CD4-positive, alpha-beta T cell treated with Interleukin-10 for 1 hour (primary cell): ENCODE results near the gene MEGF11.
"Not testable (repeated sequence)": the region's sequence is repeated elsewhere in the genome, so short reads cannot be mapped to it uniquely, and the experiment has no call there.

ENCODE experiments used
- DNase-seq: peaks from one replicate; pipeline ENCODE4 v3.0.0-alpha.2; 2020

MEGF11 gene

DNA sequence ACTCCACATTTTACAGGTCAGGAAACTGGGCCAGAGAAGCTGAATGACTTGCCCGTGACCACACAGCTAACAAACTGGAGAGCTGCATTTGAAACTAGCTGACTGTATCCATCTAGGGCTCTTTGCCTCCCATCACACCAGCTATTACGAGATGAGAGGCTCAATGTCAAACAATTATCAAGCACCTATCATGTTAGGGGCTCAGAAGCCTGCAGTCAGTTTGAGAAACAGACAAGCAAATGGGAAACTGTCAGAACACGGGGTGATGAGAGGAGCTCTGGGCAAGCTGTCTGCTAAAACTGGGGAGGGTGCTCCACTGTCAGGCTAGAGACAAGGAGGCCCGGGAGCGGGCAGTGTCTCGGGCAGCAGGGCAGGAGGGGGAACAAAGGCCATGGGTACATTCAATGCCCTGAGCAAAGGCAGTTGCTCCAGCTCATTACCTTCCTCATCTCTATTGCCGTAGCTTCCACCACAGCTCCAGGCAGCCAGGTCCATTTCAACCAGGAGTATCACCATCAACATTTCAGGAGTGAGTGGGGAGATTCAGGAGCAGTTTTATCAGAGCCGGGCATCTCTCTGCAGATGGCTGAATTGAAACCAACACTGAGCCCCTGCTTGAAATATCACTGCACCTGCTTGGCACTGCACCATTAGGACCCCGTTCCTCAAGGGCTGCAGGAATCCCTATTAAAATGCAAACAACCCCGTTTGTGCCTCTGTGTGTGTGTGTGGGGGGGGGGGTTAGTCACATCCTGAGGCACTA is 261.6 kb downstream of the MEGF11 start:
- DNase-seq: no peak

DNA sequence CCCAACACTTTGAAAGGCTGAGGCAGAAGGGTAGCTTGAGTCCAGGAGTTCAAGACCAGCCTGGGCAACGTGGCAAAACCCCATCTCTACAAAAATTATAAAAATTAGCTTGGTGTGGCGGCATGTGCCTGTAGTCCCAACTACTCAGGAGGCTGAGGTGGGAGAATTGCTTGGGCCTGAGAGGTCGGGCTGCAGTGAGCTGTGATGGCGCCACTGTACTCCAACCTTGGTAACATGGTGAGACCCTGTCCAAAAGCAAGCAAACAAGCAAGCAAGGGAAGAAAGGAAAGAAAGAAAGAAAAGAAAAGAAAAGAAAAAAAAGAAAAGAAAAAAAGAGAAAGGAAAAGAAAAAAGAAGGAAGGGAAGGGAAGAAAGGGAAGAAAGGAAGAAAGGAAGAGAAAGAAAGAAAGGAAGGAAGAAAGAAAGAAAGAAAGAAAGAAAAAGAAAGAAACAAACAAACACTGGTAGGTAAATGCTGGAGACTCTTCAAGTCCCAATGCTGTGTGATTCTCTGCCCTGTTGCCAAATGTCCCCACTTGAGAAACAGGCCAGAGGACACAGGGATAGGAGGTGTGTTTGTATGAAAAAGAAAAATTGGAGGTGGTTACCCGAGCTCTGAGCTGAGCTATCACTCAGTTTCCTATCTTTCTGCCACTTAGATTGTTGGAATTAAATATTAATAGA is 263.1 kb downstream of the MEGF11 start:
- no peak for DNase-seq

DNA sequence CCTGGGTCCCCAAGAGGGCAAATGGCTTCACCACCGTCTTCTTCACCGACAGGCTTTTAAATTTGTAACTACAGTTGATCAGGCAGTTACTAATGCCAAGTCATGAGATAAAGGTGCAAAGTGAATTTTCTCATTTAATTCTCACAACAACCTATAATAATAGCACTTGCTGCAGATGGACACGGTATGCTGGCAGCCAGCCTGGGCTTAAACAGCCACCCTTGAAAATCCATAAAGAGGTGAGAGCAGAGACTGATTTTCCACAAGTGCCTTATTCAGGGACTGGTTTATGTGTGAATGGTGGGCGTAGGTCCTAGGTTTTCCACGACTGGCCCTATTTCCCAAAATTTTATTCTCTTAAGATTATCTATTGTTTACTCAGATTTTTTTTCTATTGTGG is 266.4 kb downstream of the MEGF11 start:
- no peak for DNase-seq

DNA sequence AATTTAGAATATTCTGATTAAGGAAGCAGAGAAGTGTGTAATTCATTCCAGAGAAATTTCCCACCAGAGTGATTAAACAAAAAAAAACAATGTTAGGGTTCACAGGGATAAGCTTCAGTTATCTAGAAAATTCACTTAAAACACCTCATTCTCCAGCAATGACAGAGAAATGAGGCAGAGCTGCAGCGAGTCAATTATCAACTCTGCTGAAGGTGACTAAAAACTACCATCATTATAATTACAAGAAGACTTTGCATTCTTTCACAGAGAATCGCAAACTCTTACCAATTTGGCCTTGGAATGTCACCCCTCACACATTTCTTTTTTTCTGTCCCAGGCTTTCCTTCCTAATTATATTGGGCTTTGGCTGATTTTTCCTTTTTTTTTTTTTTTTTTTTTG is 267.1 kb downstream of the MEGF11 start:
- no peak for DNase-seq

DNA sequence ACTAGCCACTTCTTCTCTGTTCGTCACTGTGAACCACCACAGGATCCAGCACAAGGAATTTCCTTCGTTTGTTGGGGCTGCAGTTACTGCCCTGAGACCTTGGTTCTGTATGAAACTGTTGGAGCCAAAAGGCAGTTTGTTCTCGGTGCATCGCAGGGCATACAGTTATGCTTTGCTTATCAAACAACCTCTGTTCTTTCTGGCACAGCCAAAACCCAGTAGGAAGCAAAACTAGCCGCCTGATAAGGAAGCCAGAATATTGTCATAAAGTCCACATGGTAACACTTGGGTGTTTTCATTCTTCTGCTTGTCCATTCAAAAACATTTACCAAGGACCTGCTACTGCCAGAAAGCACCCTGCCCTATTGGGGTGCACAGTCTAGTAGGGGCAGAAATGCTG is 268.2 kb downstream of the MEGF11 start:
- no peak for DNase-seq

DNA sequence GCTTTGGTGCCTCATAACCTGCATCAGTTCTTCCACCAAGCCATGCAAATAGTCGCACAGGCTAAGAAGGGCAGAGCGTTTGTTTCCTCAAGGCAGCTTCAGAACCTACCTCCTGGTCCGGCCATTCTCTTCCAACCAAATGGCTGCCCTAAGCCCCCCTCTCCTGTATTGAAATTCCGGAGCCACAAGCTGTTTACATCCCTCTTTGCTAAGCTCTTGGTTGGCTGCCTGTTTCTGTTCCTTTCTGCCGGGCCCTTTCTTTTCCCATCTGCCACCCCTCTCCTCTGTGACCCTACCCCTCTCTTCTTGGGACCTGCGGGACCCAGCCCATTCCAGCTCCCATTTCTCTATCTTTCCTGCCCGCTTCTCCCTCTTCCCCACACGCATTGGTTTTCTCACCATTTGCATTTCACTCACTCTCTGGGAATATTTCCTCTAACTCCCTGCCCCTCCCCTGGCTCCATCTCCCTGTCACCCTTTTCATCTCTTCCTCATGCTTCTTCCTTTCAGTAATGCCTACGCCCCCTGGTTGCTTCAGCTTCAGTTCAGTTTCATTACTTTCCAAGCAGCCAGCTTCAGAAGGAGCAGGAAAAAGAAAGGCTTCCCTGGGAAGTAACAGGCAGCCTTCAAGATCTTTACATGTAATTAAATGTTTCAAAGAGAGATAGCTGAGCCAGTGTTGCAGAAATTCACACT is 270.8 kb downstream of the MEGF11 start:
- no peak for DNase-seq

DNA sequence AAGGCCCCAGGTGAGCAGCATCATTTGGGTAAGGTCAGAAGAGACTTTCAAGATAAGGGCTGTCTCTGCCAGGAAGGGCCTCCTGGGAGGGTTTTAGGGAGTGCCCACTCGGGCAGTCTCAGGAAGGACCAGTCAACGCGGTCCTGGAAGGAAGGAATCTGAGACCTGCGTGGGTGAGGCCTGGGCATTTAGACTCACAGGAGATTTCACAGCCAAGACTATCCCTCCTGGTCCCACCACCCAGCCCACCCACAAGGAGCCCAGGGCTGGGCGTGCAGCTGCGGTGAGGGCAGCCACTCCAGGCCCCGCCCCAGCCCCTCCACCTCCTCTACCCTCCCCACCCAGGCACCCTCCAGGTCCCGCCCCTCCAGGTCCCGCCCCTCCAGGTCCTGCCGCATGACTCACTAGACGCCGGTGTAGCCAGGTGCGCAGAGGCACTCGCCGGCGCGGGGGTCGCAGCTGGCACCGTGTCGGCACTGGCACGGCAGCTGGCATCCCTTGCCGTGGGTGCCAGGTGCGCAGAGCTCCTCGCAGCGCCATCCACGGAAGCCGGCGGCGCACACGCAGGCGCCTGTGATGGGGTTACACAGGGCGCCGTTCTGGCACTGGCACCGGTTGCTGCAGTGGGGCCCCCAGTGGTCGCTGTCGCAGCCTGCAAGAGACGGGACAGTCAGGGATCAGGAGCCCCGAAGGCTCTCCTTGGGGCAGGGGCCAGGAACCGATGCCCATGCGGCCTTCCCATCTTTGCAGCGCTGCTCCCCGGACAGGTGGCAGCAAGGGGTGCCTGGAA is 271.5 kb downstream of the MEGF11 start:
- peak; percentile 61 for DNase-seq

DNA sequence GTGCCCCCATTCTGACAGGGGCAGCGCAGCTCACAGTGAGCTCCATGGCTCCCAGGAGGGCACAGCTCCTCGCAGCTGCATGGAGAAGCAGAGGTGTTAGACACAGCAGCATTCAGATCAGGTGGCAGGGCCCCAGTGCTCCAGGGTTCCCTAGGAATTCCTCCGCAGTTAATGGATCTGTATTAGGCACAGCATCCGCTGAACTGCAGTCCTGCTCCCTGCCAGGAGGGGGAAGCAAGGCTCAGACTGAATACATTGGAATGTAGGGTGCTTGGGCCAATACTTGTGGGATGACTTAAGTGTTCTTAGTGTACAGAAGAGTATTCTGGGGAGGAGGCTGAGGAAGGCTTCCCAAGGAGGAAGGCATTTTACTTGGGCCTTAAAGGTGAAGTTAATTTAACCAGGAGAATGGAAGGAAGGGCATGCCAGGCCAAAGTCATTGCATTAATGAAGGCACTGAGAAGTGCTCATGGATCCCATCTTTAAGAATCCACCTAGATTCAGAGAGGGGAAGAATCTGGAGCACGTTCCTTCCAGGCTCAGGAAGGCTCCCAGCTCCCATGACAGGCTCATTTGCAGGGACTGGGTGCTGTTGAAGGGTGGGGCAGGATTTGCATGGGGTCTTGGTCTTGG is 272.6 kb downstream of the MEGF11 start:
- DNase-seq: peak; percentile 9

DNA sequence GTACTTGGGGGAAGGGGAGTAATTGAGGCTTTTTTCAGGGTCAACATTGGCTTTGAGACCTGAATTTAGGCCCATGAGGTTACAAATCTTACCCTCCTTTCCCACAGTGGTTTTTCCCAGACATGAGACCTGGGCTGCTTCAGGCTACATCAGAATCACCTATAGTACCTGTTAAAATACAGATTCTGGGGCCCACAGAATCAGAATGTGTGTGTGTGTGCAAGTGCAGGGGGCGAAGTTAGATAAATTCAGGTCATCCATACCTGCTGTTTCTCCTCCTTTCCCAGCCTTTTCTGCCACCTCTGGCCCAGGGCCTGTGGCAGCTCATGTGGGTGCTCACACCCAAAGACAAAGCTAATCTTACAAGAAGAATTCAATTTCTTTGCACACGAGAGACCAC is 273.7 kb downstream of the MEGF11 start:
- DNase-seq: no peak

DNA sequence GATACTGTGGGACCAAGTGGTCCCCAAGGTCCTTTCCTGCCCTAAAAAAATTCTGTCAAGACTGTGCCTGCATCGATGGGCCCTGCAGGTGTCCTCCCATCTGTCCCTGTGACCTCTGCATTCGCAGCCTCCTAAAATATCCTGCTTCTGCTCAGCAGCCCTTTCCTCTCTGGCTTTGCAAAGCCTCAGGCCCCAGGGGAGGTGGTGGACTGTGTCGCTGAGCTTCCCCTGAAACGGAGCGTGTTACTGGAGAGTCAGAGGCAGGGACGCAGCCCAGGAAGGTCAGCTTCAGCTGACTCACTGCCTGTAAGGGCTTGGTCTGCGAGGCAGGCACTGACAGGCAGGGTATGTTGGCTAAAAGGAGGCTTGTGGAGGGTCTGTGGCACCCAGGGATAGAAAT is 274.2 kb downstream of the MEGF11 start:
- DNase-seq: no peak

DNA sequence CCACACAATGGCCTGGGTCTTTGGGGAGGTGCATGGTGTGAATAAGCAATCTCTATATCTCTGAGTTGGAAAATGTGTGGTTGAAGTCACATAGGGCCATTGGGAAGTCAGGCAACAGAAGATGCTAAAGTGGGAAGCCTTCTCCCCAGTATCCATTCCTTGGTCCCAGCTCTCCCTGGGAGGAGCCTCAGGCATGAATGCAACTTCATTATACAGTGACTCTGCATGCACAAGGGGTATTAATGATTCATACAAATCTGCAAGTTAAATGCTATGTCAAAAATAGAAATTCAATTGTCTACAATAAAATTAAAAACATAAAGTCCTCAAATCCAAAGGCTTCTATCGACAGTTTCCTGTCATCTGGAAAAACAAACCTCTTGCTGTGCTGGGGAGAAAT is 275.4 kb downstream of the MEGF11 start:
- DNase-seq: no peak

DNA sequence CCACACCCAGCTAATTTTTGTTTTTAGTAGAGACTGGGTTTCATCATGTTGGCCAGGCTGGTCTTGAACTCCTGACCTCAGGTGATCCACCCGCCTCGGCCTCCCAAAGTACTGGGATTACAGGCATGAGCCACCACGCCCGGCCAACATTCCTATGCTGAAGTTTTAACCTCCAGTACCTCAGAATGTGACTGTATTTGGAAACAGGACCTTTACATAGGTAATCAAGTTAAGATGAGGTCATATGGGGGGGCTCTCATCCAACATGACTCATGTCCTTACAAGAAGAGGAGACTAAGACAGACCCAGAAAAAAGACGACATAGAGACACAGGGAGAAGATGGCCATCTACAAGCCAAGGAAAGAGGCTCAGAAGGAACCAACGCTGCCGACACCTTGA is 277.4 kb downstream of the MEGF11 start:
- DNase-seq: not testable (repeated sequence)

DNA sequence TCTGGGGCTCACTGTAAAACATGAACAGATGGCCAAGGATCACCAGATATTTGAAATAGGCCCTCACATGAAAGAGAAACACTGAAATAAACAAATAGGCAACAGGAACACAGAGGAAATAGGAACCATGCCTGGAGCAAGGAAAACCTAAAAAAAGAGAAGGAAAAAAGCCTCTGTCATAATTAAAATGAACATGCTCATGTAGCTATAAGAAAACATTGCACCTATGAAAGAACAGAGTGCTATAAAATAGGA is 281.9 kb downstream of the MEGF11 start:
- no peak for DNase-seq

DNA sequence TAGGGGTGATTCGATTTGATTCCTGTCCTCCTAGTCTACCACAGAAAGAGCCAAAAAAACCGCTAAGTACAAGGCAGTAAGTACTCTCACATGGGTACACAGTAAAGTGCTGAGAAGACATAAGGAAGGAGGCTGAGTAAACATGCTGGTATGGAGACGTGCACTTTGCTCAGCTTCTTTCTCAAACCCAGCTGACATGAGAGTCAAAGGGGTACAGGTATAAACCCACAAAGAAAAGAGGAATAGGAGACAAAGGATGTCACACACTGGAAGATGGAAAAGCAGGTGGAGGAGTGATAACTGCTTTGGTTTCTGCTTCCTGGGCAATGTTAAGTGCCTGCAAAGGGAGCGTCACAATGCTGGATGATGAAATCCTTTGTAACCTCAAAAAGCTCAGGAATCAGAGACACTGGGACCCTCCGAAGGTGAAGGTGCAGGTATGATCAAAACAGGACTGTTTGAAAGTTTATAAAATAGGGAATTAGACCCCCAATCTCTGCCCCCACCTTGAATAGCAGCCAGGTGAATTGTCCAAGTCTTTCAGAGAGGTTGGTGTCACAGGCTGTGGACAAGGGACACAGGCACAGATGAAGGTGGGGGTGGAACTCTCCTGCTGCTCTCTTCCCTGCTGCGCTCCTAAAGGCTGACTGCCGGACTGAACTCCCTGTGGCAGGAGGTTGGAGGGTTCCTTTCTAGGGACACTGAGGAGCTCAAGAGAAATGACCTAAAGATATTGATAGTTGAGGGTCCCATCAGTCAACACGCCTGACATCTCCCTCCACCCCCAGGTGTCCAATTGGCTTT is 282.4 kb downstream of the MEGF11 start:
- DNase-seq: no peak

DNA sequence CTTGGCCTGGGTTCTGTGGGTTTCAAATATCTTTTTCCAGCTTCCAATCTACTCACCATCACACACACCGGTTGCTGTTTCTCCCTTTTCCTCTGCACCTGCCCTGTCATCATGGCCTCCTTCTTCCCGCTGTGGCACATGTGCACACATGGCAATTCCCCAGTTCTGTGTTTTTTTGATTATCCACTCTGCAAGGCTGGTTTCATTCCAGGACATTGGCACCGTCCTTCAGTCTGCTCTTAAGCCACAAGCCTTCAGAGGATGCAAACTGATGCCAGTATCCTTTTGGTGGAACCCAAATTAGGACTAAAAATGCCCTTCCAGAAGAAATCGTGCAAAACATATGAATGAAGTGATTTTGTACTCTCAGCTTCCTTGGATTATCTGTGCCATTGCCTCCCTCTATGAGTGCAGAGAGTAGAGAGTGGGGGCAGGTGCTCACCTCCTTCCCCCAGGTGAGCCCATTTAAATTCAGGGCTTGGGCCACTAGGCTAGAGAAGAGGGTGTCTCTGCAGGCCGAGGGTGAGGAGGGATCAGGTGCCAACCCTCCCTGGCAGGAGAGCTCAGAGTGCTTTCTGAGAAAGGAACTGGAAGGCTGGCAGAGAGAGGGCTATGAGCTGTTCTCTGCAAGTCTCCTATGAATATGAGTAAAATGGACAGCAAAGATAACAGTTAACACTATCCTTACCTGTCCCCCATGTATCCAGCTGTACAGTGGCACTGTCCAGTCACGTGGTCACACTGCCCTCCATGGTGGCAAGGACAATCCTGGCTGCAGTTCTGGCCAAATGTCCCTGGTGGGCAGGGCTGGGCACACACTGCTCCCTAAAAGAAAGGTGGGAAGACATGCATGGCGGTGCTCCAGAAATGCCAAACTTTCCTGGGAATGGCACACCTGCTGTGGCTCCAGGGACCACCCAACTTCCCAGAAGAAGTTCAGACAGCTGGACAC is 283.4 kb downstream of the MEGF11 start:
- no peak for DNase-seq

DNA sequence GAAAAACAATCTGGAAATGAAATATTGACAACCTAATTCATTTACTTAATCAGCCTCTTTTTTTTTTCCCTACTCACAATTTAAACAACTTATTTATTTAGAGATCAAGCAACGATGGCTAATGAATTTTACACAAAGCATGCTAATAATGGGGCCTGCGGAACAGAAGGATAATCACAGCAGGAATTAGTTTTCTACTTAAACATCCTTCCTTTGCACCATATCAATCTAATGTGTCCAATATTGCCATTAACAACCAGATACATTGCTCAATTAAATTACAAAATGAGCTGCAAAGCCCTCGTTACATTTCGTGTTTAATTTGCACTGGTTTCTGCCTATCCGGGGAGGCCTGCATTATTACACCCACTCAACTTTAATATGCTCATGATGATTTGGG is 285.0 kb downstream of the MEGF11 start:
- DNase-seq: no peak

DNA sequence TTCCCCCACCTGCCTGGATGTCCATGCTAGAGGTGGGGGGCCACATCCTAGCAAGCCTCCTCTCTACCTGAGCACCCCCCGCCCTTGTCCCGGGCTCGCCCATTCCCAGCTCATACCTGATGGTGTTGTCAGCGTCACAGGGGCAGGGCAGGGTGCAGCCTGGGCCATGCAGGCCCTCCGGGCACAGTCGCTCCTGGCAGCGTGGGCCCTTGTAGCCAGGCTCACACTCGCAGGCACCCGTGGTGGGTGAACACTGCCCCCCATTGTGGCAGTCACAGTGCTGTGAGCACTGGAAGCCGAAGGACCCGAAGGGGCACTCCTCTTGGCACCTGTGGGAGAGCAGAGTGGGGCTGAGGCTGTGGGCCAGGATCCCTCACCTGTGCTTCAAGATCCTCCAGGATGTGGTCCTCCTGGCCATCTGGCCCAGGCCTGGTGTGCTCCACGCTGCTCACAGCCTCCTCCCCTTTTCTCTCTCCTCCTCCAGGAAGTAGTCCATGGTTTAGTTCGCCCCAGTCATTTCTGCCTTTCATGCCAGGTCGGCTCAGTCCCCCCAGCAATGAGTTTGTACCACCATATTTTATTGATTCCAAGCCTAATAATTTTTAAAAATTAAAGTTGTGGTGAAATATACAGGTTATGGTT is 288.6 kb downstream of the MEGF11 start:
- no peak for DNase-seq

DNA sequence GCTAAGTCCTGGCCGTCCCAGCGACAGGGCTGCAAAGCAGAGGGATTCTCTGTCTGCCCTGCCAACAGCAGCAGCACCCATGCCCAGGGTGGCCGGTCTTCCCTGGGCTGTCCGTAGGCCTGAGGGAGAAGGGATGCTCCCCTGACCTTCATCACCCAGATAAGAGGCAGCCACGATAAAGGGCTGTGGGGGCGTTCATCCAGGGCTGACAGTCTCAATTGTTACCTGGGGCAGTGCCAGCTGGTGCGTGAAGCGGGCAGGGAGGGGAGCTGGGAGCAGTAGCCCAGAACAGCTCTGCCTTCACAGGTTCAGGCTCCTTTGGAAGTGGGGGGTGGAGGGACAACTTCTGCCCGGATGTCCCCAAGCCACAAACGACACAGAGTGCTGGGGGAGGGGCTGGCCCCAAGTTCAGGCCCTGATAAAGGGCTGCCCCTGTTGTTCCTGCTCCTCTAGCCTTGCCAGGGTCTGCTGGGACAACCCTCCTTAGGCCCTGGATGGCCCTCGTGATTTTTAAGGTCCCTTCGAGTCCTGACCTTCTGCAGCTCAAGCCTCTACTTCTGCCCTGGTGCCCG is 289.6 kb downstream of the MEGF11 start:
- DNase-seq: no peak

DNA sequence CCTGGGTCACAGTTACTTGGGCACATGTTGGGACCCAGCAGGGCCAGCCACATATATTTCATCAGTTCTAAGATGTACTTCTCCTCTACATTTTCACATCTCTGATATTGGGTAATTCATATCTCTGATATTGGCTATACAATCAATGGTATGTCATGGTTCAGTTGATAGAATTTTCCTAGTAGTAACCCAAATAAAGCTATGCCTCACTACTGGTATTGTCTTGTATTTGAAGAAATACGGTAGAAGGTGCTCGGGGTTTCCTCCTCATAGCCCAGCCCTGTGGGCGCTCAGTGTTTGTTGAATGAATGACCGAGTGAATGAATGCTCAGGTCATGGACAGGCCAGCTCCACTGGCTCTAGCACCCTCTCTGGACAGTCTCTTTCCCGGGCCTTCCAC is 290.2 kb downstream of the MEGF11 start:
- DNase-seq: no peak

DNA sequence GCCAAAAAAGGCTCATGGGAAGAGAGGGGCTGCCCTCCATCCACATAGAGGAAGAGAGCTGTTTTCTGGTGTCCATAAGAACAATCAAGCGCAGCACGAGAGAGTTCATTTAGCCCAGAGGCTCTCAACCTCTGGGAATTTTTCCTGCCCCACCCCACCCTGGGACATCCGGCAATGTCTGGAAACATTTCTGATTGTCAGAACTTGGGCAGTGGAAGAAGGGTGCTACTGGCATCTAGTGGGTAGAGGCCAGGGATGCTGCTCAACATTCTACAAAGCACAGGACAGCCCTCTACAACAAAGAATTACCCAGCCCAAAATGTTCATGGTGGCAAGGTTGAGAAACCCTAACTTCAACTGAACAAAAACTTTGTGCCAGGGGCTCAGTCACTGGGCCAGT is 291.4 kb downstream of the MEGF11 start:
- no peak for DNase-seq
